HG03575 (cell line): ENCODE data around the gene MINDY2.
"Not testable (repeated sequence)": the region's sequence is repeated elsewhere in the genome, so short reads cannot be mapped to it uniquely, and the experiment has no call there.

ENCODE experiments used
- ATAC-seq: cut with Tn5 transposase; IDR thresholded peaks from one replicate; pipeline ENCODE4 v1.9.1; 2021; ENCODE audit not compliant: unreplicated experiment, insufficient number of reproducible peaks, low FRiP score; ENCODE audit errors: extremely low read depth

MINDY2 gene

GRCh38 chr15:58748852-58749531 lies 22.1 kb upstream of the MINDY2 start:
- no peak for ATAC-seq

- no peak for ATAC-seq
Measured at GRCh38 chr15:58749532-58750337, 21.4 kb upstream of the MINDY2 start, which contains the start of gene ADAM10. TSS of gene ADAM10 (minus strand) at chr15:58749707. CDS start at chr15:58749534, 173 bp downstream.

GRCh38 chr15:58752716-58753115 lies 18.4 kb upstream of the MINDY2 start:
- no peak for ATAC-seq

- no peak for ATAC-seq
Measured at GRCh38 chr15:58755350-58755749, 15.8 kb upstream of the MINDY2 start.

GRCh38 chr15:58755956-58756355 lies 15.1 kb upstream of the MINDY2 start:
- no peak for ATAC-seq

- no peak for ATAC-seq
Measured at GRCh38 chr15:58758141-58758540, 13.0 kb upstream of the MINDY2 start.

- ATAC-seq = no peak
Measured at GRCh38 chr15:58760385-58761009, 10.6 kb upstream of the MINDY2 start.

GRCh38 chr15:58761010-58761388 lies 10.1 kb upstream of the MINDY2 start:
- no peak for ATAC-seq

- no peak for ATAC-seq
Measured at GRCh38 chr15:58762285-58762684, 8.8 kb upstream of the MINDY2 start.

GRCh38 chr15:58762731-58763130 lies 8.4 kb upstream of the MINDY2 start:
- no peak for ATAC-seq

- ATAC-seq = no peak
Measured at GRCh38 chr15:58764468-58764867, 6.6 kb upstream of the MINDY2 start.

GRCh38 chr15:58766290-58766689 lies 4.8 kb upstream of the MINDY2 start:
- ATAC-seq = no peak

- ATAC-seq = not testable (repeated sequence)
Measured at GRCh38 chr15:58768601-58769004, 2.5 kb upstream of the MINDY2 start.

GRCh38 chr15:58770519-58770856 lies 614 bp upstream of the MINDY2 start:
- no peak for ATAC-seq

GRCh38 chr15:58771621-58772250 lies 634 bp downstream of the MINDY2 start:
- no peak for ATAC-seq

- no peak for ATAC-seq
Measured at GRCh38 chr15:58773024-58773423, 1.9 kb downstream of the MINDY2 start.

GRCh38 chr15:58775402-58775801 lies 4.3 kb downstream of the MINDY2 start:
- ATAC-seq = no peak

- ATAC-seq = no peak
Measured at GRCh38 chr15:58777107-58777506, 6.0 kb downstream of the MINDY2 start.

- no peak for ATAC-seq
Measured at GRCh38 chr15:58779554-58779953, 8.5 kb downstream of the MINDY2 start.

- no peak for ATAC-seq
Measured at GRCh38 chr15:58785355-58785754, 14.3 kb downstream of the MINDY2 start.
